ENCODE results near the gene TMIE.

The TMIE gene

DNA sequence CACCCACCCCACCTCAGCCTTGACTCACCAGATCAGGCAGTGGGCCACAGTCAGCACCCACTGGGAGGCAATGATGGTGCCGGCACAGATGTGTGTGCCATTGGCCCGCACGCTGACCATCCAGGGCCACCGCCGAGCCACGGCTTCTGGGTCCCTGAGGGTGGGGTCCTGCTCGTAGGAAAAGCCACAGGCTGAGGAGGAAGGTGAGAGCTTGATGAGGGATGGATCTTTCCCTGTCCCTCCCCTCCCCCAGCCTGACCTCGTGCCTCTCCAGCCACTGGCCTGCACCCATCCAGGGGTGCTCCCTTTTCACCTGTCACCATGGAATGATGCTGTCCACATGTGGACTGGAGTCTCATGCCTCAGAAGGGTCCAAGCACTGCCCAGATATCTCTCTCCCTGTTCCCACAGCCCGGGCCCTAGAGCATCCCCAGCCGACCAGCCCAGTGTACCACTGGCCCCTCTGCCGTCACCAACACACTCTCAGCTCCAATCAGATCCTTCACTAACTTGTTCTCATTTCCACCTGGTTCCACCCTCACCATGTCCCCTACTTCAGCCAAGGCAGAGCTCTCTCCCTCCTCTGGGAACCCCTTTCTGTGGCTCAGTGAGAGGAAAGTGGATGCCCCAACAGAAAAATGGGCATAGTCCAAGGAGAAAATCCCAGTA is 14.4 kb downstream of the TMIE start:
- no peak overlapping the region for H3K9ac ChIP-seq (ENCODE audit: low read length)
- H4K91ac ChIP-seq (ENCODE audit: low read length) = no peak overlapping the region
- H3K23ac ChIP-seq (ENCODE audit: low read length in 2 of 2) = no peak overlapping the region
- DNase-seq = no peak
- WGBS = 97% methylated on average over 11 of the region's 11 CpGs
- H3K4me3 ChIP-seq (ENCODE audit: insufficient read depth in 1 of 2, low read depth in 1 of 2, low read length in 2 of 2) = no peak overlapping the region
- no peak overlapping the region for H2BK12ac ChIP-seq (ENCODE audit: low read length in 2 of 2)
- H3K14ac ChIP-seq (ENCODE audit: low read length in 2 of 2) = no peak overlapping the region
- H2AK5ac ChIP-seq (ENCODE audit: low read length, severe bottlenecking) = no peak overlapping the region
- no peak overlapping the region for H3K4me2 ChIP-seq (ENCODE audit: low read length, poor library complexity, severe bottlenecking)
- H3K79me1 ChIP-seq (replicated peaks; ENCODE audit: low read length, poor library complexity, severe bottlenecking) = no peaks in the 10 kb centered on the region
- H3K27me3 ChIP-seq (ENCODE audit: control insufficient read depth in 1 of 2, insufficient read depth in 1 of 2, low read length in 2 of 2) = peaks cover 10 to 60% of the 10 kb centered on the region in 2 experiments
- H2BK15ac ChIP-seq (ENCODE audit: low read depth, poor library complexity, severe bottlenecking) = no peak overlapping the region
- H3K18ac ChIP-seq (ENCODE audit: low read depth in 1 of 2, low read length in 2 of 2) = no peak overlapping the region
- no peak overlapping the region for H2BK5ac ChIP-seq (ENCODE audit: low read depth, low read length, poor library complexity, severe bottlenecking)
- no peak overlapping the region for H3K4ac ChIP-seq (ENCODE audit: low read depth in 1 of 2, low read length in 2 of 2)
- no peaks in the 10 kb centered on the region for H3K36me3 ChIP-seq (ENCODE audit: control insufficient read depth in 1 of 2, insufficient read depth in 2 of 2, low read depth in 1 of 2, low read length in 2 of 2)
- no peak overlapping the region for H2AFZ ChIP-seq (ENCODE audit: low read depth, low read length)
- H3K27ac ChIP-seq (ENCODE audit: low read length, poor library complexity, severe bottlenecking) = no peak overlapping the region
- H2BK120ac ChIP-seq (ENCODE audit: low read depth, low read length) = no peak overlapping the region
- no peak overlapping the region for H4K8ac ChIP-seq (ENCODE audit: low read length)
- no peaks in the 10 kb centered on the region for H3K9me3 ChIP-seq (ENCODE audit: control insufficient read depth, low read length)
- H3K4me1 ChIP-seq (ENCODE audit: control insufficient read depth, insufficient read depth, low read depth, low read length) = no peaks in the 10 kb centered on the region

DNA sequence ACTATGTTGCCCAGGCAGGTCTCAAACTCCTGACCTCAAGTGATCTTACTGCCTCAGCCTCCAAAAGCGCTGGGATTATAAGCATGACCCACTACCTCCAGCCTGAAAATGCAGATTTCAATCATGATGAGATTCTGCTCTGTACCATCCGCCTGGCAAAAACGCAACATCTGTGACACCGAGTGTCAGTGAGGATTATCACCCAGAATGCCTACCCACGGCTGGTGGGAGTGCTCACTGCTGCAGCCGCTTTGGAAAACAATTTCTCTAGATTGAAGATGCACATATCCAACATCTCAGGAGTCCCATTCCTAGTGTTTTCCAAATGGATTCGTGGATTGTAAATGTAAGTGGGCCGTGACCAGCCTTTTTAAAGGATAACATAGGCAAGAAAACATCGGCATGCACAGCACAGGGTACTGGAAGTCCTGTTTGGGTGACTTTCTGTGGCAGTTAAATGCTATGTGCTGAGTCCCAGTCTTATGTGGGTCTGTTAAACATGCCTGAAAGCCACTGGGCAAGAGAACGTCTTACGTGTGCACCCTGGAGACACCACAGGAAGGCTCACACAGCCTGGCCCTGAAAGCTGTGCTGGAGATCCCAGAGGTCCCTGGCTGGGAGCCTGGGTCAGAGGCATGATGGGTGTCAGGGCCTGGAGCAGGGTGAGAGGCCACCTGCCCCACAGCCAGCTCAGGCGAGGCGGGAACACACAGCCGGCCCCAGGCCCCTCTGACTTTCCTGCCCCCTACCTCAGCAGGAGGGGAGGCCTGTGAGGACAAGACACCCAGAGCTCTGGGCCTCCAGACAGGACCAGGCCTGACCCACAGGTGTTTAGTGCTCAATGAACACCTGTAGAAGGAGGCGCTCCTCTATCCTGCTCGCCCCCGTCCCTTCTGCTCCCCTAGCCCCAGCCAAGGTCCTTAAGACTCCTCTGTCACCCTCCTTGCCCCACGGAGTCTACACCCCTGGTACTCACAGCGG is 15.6 kb downstream of the TMIE start:
- no peak overlapping the region for H3K27ac ChIP-seq (ENCODE audit: low read length, poor library complexity, severe bottlenecking)
- H3K4me1 ChIP-seq (ENCODE audit: control insufficient read depth, insufficient read depth, low read depth, low read length) = no peaks in the 10 kb centered on the region
- WGBS = 89% methylated on average over 18 of the region's 19 CpGs
- H3K18ac ChIP-seq (ENCODE audit: low read depth in 1 of 2, low read length in 2 of 2) = no peak overlapping the region
- no peak overlapping the region for H3K4ac ChIP-seq (ENCODE audit: low read depth in 1 of 2, low read length in 2 of 2)
- H3K9ac ChIP-seq (ENCODE audit: low read length) = no peak overlapping the region
- no peak overlapping the region for H2BK12ac ChIP-seq (ENCODE audit: low read length in 2 of 2)
- H3K36me3 ChIP-seq (ENCODE audit: control insufficient read depth in 1 of 2, insufficient read depth in 2 of 2, low read depth in 1 of 2, low read length in 2 of 2) = no peaks in the 10 kb centered on the region
- no peak overlapping the region for H3K23ac ChIP-seq (ENCODE audit: low read length in 2 of 2)
- no peak overlapping the region for H2AK5ac ChIP-seq (ENCODE audit: low read length, severe bottlenecking)
- H3K27me3 ChIP-seq (ENCODE audit: control insufficient read depth in 1 of 2, insufficient read depth in 1 of 2, low read length in 2 of 2) = peaks cover 10 to 64% of the 10 kb centered on the region in 2 experiments
- H3K79me1 ChIP-seq (replicated peaks; ENCODE audit: low read length, poor library complexity, severe bottlenecking) = no peaks in the 10 kb centered on the region
- H2BK120ac ChIP-seq (ENCODE audit: low read depth, low read length) = no peak overlapping the region
- no peak overlapping the region for H3K14ac ChIP-seq (ENCODE audit: low read length in 2 of 2)
- H2BK15ac ChIP-seq (ENCODE audit: low read depth, poor library complexity, severe bottlenecking) = no peak overlapping the region
- H3K4me2 ChIP-seq (ENCODE audit: low read length, poor library complexity, severe bottlenecking) = no peak overlapping the region
- no peak overlapping the region for H2AFZ ChIP-seq (ENCODE audit: low read depth, low read length)
- H3K4me3 ChIP-seq (ENCODE audit: insufficient read depth in 1 of 2, low read depth in 1 of 2, low read length in 2 of 2) = no peak overlapping the region
- no peak overlapping the region for H2BK5ac ChIP-seq (ENCODE audit: low read depth, low read length, poor library complexity, severe bottlenecking)
- H4K8ac ChIP-seq (ENCODE audit: low read length) = no peak overlapping the region
- no peak overlapping the region for H4K91ac ChIP-seq (ENCODE audit: low read length)
- H3K9me3 ChIP-seq (ENCODE audit: control insufficient read depth, low read length) = peaks cover 3% of the 10 kb centered on the region
- DNase-seq = no peak

DNA sequence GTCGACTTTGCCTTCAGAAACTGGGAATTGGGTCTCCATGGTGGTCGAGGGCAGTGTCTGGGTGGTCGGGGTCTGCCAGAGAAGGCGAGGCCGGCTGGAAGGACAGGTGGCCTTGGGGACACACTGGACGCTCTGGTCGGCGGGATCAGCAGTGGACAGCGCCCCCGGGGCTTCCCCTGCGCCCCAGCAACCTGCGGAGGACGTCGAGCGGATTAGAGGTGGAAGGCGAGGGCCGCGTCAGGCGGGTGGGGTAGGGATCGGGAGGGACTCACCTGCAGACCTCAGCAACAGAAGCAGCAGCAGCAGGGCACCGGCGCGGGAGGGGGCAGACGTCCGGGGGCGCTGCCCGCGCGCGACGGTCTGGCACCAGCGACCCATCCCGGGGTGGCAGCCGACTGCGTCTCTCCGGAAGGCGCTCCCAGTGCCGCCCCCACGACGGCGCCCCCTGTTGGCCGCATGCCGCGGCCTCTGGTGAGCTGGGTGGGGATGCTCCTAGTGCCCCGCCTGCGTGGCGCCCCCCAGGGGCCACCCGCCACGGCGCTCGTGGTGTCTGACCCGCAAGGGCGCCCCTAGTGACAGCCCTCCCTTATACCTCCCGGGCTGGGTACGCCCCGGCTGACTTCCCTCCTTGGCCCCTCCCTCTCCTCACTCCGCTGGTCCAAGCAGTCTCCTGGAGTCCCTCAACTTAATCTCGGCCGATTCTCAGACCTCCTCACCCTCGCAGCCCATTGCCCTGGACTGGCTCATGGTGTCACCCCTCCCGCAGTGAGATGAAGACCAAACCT is 16.4 kb downstream of the TMIE start, which contains the start of gene PRSS50:
Gene PRSS50, minus strand, starts transcription at position 423 of the 785 bp plus-strand sequence. Its CDS starts 45 bp downstream, at position 378.
- H3K4me1 ChIP-seq (ENCODE audit: control insufficient read depth, insufficient read depth, low read depth, low read length) = no peaks in the 10 kb centered on the region
- H3K9ac ChIP-seq (ENCODE audit: low read length) = no peak within 1 kb of the TSS
- no peak within 1 kb of the TSS for H3K4ac ChIP-seq (ENCODE audit: low read depth in 1 of 2, low read length in 2 of 2)
- no peak within 1 kb of the TSS for H2BK5ac ChIP-seq (ENCODE audit: low read depth, low read length, poor library complexity, severe bottlenecking)
- H3K9me3 ChIP-seq (ENCODE audit: control insufficient read depth, low read length) = peaks cover 3% of the 10 kb centered on the region
- H3K27me3 ChIP-seq (ENCODE audit: control insufficient read depth in 1 of 2, insufficient read depth in 1 of 2, low read length in 2 of 2) = peaks cover 10 to 67% of the 10 kb centered on the region in 2 experiments
- H3K27ac ChIP-seq (ENCODE audit: low read length, poor library complexity, severe bottlenecking) = no peak within 1 kb of the TSS
- H3K4me2 ChIP-seq (ENCODE audit: low read length, poor library complexity, severe bottlenecking) = no peak within 1 kb of the TSS
- no peaks in the 10 kb centered on the region for H3K79me1 ChIP-seq (replicated peaks; ENCODE audit: low read length, poor library complexity, severe bottlenecking)
- H3K23ac ChIP-seq (ENCODE audit: low read length in 2 of 2) = no peak within 1 kb of the TSS
- DNase-seq = no peak
- H2BK12ac ChIP-seq (ENCODE audit: low read length in 2 of 2) = no peak within 1 kb of the TSS
- H2BK15ac ChIP-seq (ENCODE audit: low read depth, poor library complexity, severe bottlenecking) = no peak within 1 kb of the TSS
- 88% methylated on average over 60 of the region's 61 CpGs for WGBS
- H3K18ac ChIP-seq (ENCODE audit: low read depth in 1 of 2, low read length in 2 of 2) = no peak within 1 kb of the TSS
- H2AK5ac ChIP-seq (ENCODE audit: low read length, severe bottlenecking) = no peak within 1 kb of the TSS
- H2AFZ ChIP-seq (ENCODE audit: low read depth, low read length) = no peak within 1 kb of the TSS
- H4K91ac ChIP-seq (ENCODE audit: low read length) = no peak within 1 kb of the TSS
- no peak within 1 kb of the TSS for H3K14ac ChIP-seq (ENCODE audit: low read length in 2 of 2)
- H3K36me3 ChIP-seq (ENCODE audit: control insufficient read depth in 1 of 2, insufficient read depth in 2 of 2, low read depth in 1 of 2, low read length in 2 of 2) = no peaks in the 10 kb centered on the region
- no peak within 1 kb of the TSS for H2BK120ac ChIP-seq (ENCODE audit: low read depth, low read length)
- no peak within 1 kb of the TSS for H3K4me3 ChIP-seq (ENCODE audit: insufficient read depth in 1 of 2, low read depth in 1 of 2, low read length in 2 of 2)
- no peak within 1 kb of the TSS for H4K8ac ChIP-seq (ENCODE audit: low read length)
